Measurements from ENCODE around the gene ABLIM2. TPM values are rescaled to one million over a fixed set of nuclear protein-coding genes. Genes with fewer than 3 reads are reported as not detected.

Gene ABLIM2
- total RNA-seq, 1 donor from 2014 or later: 3.5 TPM

DNA sequence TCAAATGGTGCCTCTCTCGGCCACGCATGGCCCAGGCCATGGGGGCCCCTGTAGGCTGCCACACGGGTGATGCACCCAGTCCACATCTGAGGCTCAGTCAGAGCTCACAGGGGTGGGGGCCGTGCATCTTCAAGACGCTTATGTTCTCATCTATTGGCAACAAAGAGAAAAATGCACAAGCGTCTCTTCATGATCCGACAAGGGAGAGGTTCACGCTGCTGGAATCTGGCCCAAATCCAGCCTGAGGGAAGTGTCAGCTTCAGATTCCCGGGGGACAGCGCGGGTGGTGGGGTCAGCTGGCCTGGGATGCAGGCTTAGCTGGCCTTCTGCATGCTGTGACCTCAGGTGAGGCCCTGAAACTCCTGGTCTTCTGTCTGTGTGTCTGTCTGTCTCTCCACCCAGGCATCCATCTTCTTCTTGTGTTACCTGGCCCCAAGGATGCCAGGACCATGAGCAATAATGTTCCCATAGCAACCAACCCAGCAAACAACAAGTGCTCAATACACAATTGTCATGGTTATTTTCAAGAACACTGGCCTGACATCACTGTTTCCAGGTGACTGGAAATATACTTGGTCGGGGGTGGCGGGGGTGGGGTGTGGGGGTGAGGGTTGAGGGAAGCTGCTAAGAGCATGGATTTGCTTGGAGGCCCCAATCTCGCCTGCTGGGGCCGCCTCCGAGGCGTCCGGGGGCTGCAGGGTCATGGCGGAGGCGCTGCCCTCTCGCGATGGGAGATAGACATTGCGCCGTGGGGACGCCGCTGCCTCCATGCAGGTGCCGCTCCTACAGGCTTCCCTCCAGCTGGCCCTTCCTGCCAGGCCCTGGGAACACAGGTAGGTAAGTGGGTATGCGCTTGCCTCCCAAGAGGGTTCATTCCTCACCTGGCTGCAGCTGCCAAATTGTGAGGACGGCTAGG is 48.3 kb downstream of the ABLIM2 start:
- Mint-ChIP-seq H3K9me3 (no peaks in the 10 kb centered on the region), H3K4me1 (peaks cover 6% of the 10 kb centered on the region), H3K27ac (no peak overlapping the region), H3K27me3 (ENCODE audit: low read depth) (peaks cover 2% of the 10 kb centered on the region), H3K4me3 (no peak overlapping the region), H3K36me3 (no peaks in the 10 kb centered on the region)
- no peak for DNase-seq (ENCODE audit: low spot score in 2 of 2, unreplicated experiment in 2 of 2)
- TF ChIP-seq, protein P1, sequence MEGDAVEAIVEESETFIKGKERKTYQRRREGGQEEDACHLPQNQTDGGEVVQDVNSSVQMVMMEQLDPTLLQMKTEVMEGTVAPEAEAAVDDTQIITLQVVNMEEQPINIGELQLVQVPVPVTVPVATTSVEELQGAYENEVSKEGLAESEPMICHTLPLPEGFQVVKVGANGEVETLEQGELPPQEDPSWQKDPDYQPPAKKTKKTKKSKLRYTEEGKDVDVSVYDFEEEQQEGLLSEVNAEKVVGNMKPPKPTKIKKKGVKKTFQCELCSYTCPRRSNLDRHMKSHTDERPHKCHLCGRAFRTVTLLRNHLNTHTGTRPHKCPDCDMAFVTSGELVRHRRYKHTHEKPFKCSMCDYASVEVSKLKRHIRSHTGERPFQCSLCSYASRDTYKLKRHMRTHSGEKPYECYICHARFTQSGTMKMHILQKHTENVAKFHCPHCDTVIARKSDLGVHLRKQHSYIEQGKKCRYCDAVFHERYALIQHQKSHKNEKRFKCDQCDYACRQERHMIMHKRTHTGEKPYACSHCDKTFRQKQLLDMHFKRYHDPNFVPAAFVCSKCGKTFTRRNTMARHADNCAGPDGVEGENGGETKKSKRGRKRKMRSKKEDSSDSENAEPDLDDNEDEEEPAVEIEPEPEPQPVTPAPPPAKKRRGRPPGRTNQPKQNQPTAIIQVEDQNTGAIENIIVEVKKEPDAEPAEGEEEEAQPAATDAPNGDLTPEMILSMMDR (IDR thresholded peaks at IDR 0.05; ENCODE audit: unreplicated experiment): no peak

DNA sequence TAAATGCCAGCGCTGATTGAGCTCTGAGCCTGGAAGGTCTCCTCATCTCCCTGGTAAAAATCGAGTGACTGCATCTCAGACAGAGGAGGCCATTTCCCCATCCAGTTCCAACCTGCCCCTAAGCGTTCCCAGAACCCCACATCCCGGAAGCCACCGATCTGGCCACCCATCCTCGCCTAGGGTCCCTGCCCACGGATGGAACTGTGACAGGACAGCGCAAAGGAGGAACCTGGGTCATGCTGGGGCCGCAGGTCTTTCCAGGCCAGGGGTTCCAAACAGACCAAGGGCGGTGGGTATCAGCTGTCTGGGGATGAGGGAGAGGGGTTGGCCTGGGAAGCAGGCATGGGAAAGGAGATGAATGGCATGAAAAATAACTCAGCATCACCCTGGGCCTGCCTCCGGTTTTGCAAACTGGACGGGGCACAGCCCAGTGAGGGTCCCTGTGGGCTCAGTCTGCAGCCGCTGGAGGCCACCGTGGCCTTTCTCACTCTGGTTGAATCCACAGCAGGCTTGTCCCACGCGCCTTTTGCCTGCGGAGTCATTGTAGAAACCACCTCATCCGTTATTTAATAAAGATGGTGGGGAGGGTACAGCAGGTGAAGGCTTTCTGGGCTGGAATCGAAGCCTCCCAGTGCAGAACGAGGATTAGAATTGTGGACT is 49.1 kb downstream of the ABLIM2 start:
- TF ChIP-seq, protein P1 (IDR thresholded peaks at IDR 0.05; ENCODE audit: unreplicated experiment): no peak
- no peak overlapping the region for H3K27ac Mint-ChIP-seq

DNA sequence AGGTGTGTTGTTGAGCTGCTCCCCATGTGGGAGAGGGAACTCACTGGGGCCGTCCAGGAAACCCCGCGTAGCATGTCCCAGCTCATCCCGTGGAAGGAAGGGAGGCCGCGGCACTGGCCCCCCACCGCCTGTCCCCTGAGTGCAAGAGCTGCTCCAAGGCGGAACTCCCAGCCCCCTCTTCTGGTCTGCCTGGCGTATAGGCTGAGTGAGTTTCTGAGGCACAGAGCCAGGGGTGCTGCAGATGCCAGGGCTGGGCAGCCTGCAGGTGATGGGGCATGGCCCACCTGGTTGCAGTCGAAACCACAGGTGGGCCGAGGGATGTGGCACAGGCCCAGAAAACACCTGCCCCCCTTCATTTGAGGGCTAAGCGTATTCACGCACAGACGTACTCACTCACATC is 49.6 kb downstream of the ABLIM2 start:
- H3K9me3 Mint-ChIP-seq: no peaks in the 10 kb centered on the region
- TF ChIP-seq, protein P1 (IDR thresholded peaks at IDR 0.05; ENCODE audit: unreplicated experiment): no peak
- H3K4me1 Mint-ChIP-seq: peaks cover 6% of the 10 kb centered on the region
- H3K4me3 Mint-ChIP-seq: no peak overlapping the region
- H3K27me3 Mint-ChIP-seq (ENCODE audit: low read depth): peaks cover 11% of the 10 kb centered on the region
- no peak overlapping the region for H3K27ac Mint-ChIP-seq
- DNase-seq (ENCODE audit: low spot score in 2 of 2, unreplicated experiment in 2 of 2): no peak
- no peaks in the 10 kb centered on the region for H3K36me3 Mint-ChIP-seq

More for the DNA sequence above, 49.1 kb downstream of the ABLIM2 start:
- Mint-ChIP-seq H3K9me3 (no peaks in the 10 kb centered on the region), H3K4me3 (no peak overlapping the region), H3K27me3 (ENCODE audit: low read depth) (peaks cover 8% of the 10 kb centered on the region), H3K36me3 (no peaks in the 10 kb centered on the region), H3K4me1 (peaks cover 6% of the 10 kb centered on the region)
- DNase-seq (ENCODE audit: low spot score in 2 of 2, unreplicated experiment in 2 of 2): no peak

DNA sequence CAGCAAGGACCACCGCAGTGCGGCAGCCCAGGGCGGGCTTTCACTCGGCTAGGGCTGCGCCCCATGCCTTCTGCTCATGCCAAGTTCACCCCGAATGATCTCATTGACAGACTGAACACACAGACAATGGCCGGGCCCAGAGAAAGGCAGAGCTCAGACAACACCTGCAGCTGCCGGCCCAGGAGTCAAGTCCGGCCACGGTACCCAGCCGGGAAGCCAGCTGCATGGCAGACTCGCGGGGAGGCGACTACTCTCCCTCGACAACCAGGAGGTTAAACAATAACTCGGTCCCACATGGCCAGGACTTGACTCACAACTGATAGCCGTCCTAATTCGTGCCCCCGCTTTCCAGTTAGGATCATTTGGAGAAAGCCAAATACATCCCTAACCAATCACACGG is 50.4 kb downstream of the ABLIM2 start:
- no peak for DNase-seq (ENCODE audit: low spot score in 2 of 2, unreplicated experiment in 2 of 2)
- H3K4me1 Mint-ChIP-seq: peaks cover 6% of the 10 kb centered on the region
- no peak overlapping the region for H3K4me3 Mint-ChIP-seq
- H3K27me3 Mint-ChIP-seq (ENCODE audit: low read depth): peaks cover 12% of the 10 kb centered on the region
- no peak overlapping the region for H3K27ac Mint-ChIP-seq
- no peaks in the 10 kb centered on the region for H3K36me3 Mint-ChIP-seq
- TF ChIP-seq, protein P1 (IDR thresholded peaks at IDR 0.05; ENCODE audit: unreplicated experiment): no peak
- no peaks in the 10 kb centered on the region for H3K9me3 Mint-ChIP-seq

DNA sequence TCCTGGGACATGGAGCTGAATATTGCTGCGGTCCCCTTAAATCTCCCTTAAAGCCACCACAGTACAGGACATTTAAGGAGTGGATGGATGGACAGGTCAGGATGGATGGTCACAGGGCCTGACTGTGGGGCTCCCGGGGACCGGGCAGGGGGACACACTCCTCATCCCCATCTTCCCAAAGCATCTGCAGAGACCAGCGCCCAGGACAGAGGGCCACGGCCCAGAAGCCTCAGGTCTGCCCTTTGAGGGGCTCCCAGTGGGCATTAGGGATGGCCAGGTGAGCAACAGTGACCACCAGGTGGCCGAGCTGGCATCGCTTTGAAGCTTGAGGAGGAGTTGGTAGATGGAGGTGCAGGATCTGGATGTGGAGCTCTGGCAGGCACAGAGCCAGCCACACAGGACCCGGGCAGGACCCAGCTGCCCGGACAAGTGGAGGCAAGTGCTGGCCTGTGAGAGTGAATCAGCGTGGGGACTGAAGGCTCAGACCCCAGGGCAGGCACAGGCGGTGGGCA is 51.4 kb downstream of the ABLIM2 start:
- DNase-seq (ENCODE audit: low spot score in 2 of 2, unreplicated experiment in 2 of 2): no peak
- H3K27me3 Mint-ChIP-seq (ENCODE audit: low read depth): peaks cover 12% of the 10 kb centered on the region
- H3K9me3 Mint-ChIP-seq: no peaks in the 10 kb centered on the region
- TF ChIP-seq, protein P1 (IDR thresholded peaks at IDR 0.05; ENCODE audit: unreplicated experiment): no peak
- H3K27ac Mint-ChIP-seq: no peak overlapping the region
- peaks cover 6% of the 10 kb centered on the region for H3K4me1 Mint-ChIP-seq
- no peaks in the 10 kb centered on the region for H3K36me3 Mint-ChIP-seq
- H3K4me3 Mint-ChIP-seq: no peak overlapping the region

Measured in mesothelial cell of epicardium (in vitro differentiated cells).